LNCaP clone FGC (cell line): ENCODE measurements around the gene SLC6A12.

ENCODE experiments used
- DNase-seq: peaks from one replicate; pipeline ENCODE4 v3.0.0-alpha.2; 2011; ENCODE audit warnings: low read depth
- H3K4me3 ChIP-seq: 2 replicates; pipeline ENCODE4 v1.5.1; 2011; ENCODE audit warnings: mild to moderate bottlenecking, low read depth, low read length, control low read depth
- TF ChIP-seq, protein P1 (sequence below): IDR thresholded peaks from 2 replicates; pipeline ENCODE4 v1.5.1; 2012; ENCODE audit warnings: mild to moderate bottlenecking; ENCODE audit not compliant: control insufficient read depth, insufficient read depth; ENCODE audit errors: extremely low read depth

SLC6A12 gene

DNA sequence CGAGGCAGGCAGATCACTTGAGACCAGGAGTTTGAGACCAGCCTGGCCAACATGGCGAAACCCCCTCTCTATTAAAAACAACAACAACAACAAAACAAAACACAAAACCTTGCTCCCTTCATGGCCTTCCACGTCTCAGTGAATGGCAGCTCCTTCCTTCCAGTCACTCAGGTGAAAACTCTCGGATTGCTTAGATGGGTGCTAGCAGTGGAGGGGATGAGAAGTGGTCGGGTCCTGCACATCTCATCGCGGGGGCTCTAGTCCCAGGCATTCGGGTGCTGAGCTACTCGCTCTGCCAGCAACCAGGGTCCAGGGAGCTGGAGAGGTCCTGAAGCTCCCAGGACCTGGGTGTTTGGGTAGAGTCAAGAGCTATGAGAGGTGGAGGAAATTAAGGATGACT, 41.0 kb upstream of the SLC6A12 start:
- no peak overlapping the region for H3K4me3 ChIP-seq
- TF ChIP-seq, protein P1, sequence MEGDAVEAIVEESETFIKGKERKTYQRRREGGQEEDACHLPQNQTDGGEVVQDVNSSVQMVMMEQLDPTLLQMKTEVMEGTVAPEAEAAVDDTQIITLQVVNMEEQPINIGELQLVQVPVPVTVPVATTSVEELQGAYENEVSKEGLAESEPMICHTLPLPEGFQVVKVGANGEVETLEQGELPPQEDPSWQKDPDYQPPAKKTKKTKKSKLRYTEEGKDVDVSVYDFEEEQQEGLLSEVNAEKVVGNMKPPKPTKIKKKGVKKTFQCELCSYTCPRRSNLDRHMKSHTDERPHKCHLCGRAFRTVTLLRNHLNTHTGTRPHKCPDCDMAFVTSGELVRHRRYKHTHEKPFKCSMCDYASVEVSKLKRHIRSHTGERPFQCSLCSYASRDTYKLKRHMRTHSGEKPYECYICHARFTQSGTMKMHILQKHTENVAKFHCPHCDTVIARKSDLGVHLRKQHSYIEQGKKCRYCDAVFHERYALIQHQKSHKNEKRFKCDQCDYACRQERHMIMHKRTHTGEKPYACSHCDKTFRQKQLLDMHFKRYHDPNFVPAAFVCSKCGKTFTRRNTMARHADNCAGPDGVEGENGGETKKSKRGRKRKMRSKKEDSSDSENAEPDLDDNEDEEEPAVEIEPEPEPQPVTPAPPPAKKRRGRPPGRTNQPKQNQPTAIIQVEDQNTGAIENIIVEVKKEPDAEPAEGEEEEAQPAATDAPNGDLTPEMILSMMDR = no peak
- no peak for DNase-seq

DNA sequence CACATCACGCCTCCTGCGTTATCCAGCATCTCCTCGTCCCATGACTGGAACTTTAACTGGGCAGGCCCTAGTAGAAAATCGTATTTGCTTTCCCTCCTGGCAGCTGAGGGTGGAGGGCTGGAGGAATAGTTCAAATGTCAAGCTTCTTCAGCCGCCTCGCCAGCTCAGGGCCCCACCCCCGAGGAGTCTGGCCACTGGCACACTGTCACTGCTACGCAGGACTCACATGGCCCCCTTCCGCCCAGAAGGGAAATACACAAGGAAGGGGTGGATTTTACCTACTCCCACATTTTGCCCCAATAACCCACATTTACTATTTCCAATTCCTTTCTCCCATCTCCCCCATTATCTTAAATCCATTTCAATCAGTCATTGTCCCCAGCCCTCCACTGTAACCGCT, 40.1 kb upstream of the SLC6A12 start:
- TF ChIP-seq, protein P1 = no peak
- no peak for DNase-seq

DNA sequence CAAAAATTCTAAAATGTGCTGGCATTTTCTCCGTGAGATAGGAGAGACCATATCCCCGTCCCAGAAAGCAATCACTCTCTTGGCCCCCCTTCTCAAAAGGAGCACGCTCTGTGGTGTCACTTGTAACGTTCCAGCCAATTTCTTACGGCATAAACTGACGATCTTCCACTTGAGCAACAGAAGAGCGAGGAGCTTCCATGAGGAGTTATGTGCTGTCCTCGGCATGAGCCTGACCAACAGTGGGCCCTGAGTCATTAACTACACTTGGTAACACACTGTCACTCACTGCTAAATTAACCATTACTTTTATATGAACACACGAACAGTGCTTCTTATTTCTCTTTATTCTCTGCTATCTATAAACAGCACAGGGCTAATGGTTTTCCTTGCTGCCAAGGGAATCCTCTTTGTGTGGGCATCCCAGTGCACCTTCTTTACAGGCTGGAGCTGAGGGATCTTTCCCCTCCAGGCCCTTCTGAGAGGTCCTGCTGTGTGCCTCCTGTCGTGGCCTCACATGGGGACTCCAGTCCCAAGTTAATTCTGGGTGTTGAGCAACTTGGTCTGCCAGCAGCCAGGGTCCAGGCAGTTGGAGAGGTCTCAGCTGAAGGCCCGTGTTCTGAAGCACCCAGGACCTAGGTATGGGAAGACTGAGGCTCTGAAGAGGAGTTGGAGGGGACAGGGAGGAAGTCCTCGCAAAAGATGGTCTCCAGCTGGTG, 39.3 kb upstream of the SLC6A12 start:
- H3K4me3 ChIP-seq = no peak overlapping the region
- TF ChIP-seq, protein P1 = no peak
- DNase-seq = no peak

More for the DNA sequence above, 40.1 kb upstream of the SLC6A12 start:
- no peak overlapping the region for H3K4me3 ChIP-seq

DNA sequence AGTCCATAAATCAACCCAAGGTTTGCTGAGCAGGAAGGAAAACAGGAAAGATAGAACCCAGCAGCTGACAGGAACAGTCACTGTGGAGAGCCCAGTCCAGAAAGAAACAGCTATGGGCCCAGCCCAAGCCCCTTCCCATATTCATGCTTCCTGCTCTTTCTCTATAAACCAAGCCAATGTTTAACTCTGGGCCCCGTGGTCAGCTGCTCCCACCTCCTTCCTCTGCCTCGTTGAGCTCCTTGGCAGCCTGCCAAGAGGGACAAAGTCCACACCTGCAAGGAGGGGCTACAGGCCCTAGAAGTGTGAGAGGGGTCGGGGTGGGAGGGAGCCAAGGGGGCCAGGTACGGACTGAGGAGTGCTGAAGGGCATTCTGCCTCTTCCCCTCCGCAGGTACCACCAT, 38.7 kb upstream of the SLC6A12 start:
- DNase-seq = no peak
- TF ChIP-seq, protein P1 = no peak
- no peak overlapping the region for H3K4me3 ChIP-seq

DNA sequence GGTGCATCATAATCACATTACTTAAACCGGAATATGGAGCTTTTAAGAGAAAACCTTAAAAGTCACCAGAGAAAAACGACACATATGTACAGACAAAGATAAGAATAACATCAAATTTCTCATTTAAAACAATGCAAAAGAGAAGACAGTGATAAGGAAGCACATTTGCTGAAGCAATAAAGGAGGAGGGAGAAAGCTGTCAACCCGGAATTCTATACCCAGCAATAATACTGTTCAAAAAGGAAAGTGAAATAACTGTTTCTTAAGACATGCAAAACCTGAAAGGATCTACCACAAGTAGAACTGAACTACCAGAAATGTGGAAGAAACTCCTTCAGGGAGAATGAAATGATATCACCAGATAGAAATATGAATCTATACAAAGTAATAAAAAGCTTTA, 33.3 kb upstream of the SLC6A12 start:
- H3K4me3 ChIP-seq = no peak overlapping the region
- TF ChIP-seq, protein P1 = no peak
- DNase-seq = no peak

DNA sequence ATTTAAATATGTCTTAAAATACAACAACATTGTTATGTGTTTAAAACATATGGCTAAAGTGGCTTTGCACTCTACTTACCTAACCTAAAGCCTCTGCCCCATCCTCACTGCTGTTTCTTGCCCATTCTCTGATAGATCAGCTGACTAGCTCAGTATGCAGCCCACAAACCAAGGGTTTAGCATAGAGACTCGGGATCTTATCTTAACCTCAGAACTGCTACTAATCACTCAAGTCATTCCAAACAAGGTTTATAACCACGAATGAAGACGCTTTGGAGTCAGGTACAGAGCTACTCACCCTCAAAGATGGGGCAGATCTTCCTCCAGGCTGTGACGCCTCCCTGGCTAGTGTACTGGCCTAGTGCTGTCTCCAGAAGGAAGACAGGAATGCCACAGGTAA, 29.4 kb upstream of the SLC6A12 start:
- no peak overlapping the region for H3K4me3 ChIP-seq
- TF ChIP-seq, protein P1 = no peak
- no peak for DNase-seq

DNA sequence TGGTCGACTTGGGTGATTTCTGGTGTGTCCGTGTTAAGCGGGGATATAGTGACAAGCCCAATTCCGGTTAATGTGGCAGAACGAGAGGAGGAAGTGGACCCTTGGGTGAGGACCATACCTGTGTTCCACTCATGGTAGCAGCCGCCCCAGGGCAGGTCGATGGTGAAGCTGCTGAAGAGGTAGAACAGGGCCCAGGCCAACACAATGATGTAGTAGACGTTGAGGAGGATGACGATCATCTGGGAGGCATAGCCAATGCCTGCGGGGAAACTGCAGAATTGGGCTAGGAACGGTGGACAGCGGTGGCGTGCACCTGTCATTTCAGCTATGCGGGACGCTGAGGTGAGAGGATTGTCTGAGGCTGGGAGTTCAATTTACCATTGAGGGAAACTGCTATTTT, 28.5 kb upstream of the SLC6A12 start:
- no peak for DNase-seq
- TF ChIP-seq, protein P1 = no peak

More for the DNA sequence above, 28.5 kb upstream of the SLC6A12 start:
- H3K4me3 ChIP-seq = no peak overlapping the region
